ENCODE data around the gene EXOSC10.

DNA sequence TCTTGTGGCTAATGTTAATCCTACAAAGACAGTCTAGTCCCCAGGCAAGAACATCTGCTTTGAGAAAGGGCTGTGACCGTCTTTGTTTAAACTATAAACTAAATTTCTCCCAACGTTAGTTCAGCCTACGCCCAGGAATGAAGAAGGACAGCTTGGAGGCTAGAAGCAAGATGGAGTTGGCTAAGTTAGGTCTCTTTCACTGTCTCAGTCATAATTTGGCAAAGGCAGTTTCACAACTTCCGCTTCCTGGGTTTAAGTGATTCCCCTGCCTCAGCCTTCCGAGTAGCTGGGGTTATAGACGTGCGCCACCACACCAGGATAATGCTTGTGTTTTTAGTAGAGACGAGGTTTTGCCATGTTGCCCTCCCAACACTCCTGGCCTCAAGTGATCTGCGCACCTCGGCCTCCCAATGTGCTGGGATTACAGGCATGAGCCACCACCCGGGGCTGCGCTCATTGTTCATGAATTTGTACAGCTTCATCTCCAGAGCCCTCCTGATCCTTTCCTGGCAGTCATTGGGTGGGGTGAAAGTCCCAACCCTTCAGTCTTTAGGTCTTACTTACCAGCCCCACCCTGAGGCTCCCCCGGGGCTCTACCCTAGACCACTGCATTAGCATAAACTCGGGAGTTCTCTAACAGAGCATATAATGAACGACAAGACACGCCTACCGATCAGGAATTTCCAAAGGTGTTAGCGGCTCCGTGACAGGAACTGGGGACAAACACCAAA is 47.7 kb downstream of the EXOSC10 start:
- TF ChIP-seq, protein P1, sequence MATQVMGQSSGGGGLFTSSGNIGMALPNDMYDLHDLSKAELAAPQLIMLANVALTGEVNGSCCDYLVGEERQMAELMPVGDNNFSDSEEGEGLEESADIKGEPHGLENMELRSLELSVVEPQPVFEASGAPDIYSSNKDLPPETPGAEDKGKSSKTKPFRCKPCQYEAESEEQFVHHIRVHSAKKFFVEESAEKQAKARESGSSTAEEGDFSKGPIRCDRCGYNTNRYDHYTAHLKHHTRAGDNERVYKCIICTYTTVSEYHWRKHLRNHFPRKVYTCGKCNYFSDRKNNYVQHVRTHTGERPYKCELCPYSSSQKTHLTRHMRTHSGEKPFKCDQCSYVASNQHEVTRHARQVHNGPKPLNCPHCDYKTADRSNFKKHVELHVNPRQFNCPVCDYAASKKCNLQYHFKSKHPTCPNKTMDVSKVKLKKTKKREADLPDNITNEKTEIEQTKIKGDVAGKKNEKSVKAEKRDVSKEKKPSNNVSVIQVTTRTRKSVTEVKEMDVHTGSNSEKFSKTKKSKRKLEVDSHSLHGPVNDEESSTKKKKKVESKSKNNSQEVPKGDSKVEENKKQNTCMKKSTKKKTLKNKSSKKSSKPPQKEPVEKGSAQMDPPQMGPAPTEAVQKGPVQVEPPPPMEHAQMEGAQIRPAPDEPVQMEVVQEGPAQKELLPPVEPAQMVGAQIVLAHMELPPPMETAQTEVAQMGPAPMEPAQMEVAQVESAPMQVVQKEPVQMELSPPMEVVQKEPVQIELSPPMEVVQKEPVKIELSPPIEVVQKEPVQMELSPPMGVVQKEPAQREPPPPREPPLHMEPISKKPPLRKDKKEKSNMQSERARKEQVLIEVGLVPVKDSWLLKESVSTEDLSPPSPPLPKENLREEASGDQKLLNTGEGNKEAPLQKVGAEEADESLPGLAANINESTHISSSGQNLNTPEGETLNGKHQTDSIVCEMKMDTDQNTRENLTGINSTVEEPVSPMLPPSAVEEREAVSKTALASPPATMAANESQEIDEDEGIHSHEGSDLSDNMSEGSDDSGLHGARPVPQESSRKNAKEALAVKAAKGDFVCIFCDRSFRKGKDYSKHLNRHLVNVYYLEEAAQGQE (IDR thresholded peaks at IDR 0.05; ENCODE audit: insufficient read depth in 1 of 2, low read depth in 2 of 2, low read length in 2 of 2), result no peak
- no peak for TF ChIP-seq TAF1 (IDR thresholded peaks at IDR 0.05; ENCODE audit: borderline replicate concordance, insufficient read depth, low read length)

Measured in PFSK-1 (cell line).